Measurements from ENCODE around the gene TPRX2.
"Not testable (repeated sequence)": the region's sequence is repeated elsewhere in the genome, so short reads cannot be mapped to it uniquely, and the experiment has no call there.

Gene TPRX2

DNA sequence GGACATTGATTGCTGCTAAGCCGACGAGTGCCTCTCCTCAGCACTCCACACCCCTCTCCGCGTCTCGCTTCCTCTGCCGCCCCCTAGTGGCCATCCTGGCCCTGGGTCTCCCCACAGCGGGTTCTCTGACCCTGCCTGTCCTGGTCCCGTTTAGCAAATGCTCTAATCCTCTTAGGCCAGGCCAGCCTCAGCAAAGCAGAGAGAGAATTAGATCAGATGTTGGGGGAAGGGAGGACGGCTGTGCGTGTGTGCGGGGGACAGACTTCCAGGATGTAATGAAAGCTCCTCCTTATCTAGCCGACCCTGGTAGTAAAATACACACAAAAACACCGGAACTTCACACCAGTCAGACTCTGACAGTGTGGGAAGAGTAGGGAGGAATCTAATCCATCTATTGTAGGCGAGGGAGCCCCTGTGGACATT lies 4.5 kb downstream of the TPRX2 start:
- DNase-seq = peak; percentile 62

DNA sequence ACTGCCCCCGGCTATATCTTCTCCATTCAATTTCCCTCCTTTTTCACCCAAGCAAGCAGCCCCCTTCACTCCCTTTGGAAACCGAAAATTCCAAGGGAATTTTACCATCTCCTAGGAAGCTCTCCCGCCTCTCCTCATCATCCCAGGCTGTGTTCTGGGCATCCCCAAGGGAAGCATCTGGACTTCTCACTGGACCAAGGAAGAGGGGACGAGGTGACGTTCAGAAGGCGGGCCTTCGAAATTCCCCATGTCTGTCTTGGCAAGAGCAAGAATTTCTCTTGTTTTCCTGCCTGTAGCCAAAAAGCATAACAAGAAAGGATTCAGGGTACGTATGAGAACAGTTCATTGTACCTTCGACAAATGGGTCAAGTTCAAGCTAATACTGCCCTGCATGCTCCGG lies 6.1 kb downstream of the TPRX2 start:
- no peak for DNase-seq

DNA sequence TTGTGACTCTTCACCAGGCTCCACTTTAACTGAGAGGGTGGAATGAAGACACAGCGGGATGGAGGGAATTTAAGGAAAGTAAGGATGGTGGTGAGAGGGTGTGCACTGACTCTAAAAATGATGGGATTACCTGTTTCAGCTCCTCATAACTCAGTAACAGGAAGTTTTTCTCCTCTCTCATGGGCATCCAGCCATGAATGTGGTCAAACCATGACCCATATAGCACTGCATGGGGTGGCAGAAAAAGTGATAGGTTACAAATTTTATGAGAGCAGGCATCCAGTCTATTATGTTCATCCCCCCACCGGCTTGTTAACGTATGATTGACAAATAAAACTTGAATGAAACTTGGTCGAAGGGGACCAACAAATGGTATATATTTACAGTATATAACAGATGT lies 19.9 kb downstream of the TPRX2 start:
- no peak for DNase-seq

DNA sequence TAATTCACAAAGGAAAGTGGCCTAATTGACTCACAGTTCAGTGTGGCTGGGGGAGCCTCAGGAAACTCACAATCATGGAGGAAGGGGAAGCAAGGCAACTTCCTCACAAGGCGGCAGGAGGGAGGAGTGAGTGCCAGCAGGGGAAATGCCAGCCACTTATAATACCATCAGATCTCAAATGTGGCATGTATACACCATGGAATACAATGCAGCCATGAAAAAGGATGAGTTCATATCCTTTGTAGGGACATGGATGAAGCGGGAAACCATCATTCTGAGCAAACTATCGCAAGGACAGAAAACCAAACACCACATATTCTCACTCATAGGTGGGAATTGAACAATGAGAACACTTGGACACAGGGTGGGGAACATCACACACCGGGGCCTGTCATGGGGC lies 20.4 kb downstream of the TPRX2 start:
- not testable (repeated sequence) for DNase-seq

DNA sequence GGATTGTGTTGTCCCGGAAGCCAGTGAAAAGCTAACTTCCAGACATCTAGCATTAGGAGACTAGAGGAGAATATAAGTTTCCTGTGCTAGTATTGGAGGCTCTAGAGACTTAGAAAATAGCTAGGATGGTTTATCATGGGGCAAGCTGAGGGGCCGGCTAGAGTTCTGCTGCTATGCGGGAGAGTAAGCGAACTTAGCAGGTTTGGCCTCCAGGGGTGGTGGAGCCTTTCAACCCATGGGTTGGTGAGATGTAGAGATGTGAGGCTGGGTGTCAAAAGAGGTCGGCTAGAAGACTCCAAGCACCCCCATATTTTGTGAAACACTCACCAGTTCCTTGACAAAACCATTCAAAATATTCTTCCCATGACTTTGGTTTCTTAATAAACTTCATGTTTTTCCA lies 22.7 kb downstream of the TPRX2 start:
- DNase-seq = no peak

DNA sequence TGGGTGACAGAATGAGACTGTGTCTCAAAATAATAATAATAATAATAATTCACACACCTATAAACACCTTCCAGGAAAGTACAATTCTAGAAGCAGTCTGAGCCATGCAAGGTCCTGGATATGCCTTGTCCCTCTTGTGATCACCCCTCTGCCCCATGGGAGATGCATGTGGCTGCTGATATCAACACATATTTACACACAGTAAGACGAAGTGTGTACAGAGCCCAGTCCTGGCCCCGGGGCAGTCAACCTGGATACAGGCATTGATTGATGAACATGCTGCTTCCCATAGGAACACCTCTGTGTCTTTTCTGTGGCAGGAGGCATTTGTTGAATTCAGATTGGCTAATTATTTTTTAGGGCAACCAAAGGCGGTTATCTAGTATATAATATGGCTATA lies 23.9 kb downstream of the TPRX2 start:
- DNase-seq = no peak

DNA sequence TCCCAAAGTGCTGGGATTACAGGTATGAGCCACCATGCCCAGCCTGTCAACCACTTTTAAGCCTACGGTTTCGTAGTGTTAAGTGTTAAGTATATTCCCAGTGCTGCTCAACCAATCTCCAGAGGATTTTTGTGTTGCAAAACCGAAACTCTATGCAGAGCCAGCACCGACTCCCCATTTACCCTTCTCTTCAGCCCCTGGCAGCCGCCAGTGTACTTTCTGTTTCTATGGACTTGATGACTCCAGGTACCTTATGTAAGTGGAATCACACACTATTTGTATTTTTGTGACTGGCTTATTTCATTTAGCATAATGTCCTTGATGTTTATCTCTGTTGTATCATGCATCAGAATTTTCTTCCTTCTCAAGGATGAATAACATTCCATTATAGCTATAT lies 26.0 kb downstream of the TPRX2 start:
- DNase-seq = no peak

DNA sequence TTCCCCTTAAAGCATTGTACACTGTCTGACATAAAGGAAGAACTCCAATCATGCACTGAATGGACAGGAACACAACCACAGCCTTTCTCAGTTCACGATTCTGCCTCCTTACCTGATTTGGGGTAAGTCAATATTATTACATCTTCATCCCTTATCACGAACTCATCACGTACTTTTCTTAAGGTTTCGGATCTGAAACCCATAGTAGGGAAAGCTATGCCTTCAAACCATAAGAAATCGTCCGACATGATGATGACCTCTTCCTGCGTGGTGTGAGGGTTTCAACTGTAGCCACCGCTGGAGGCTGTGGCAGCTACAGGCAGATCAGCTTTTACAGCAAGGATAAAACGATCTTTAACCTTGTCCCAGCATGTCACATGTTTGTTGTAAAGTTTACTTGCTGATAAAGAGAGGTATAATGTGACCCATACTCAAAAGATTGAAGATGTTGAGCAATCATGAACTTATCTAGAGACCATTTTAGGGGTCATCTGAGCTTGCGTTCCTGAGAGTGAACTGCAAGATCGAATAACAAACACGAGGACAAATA lies 27.1 kb downstream of the TPRX2 start, which contains the start of gene SULT2A1:
Gene SULT2A1, minus strand, starts transcription at position 306 of the 550 bp plus-strand sequence. Its CDS starts 58 bp downstream, at position 248.
- DNase-seq = no peak

DNA sequence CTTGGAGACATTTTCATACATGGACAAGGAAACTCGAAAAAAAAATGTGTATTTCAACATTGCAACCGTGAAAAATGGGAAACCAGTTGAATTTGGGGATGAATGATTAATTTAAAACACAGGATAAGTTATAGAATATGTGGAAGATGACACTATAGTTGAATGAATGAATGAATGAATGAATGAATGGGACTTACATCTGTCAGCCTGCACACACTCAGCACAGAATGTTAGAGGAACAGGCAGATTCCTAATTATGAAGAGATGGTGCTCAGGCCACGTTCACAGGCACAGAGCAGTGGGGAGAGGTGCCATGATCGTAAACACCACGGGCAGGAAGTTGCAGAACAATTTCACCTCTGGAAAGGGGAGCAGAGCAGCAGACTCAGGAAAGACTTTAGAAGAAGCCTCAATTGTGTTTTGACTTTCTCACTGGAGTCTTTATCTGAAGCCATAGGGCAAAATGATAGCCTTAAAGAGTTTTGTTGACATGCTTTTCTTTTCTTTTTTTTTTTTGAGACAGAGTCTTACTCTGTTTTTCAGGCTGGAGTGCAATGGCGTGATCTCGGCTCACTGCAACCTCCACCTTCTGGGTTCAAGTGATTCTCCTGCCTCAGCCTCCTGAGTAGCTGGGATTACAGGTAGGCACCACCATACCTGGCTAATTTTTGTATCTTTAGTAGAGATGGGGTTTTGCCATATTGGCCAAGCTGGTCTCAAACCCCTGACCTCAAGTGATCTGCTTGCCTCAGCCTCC lies 32.0 kb downstream of the TPRX2 start:
- DNase-seq = no peak

DNA sequence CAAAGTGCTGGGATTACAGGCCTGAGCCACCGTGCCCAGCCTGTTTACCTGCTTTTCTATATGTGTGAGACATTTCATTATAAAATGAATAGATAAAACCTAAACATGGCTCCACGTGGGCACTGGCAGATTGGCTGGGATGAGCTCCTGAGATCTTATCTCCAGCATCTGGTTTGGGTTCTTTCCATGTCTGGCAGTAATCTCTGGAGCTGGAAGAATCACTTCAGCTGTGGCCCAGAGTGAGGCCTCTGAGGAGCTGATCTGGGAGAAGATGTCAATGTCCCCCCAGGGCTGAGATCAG lies 32.5 kb downstream of the TPRX2 start:
- no peak for DNase-seq

DNA sequence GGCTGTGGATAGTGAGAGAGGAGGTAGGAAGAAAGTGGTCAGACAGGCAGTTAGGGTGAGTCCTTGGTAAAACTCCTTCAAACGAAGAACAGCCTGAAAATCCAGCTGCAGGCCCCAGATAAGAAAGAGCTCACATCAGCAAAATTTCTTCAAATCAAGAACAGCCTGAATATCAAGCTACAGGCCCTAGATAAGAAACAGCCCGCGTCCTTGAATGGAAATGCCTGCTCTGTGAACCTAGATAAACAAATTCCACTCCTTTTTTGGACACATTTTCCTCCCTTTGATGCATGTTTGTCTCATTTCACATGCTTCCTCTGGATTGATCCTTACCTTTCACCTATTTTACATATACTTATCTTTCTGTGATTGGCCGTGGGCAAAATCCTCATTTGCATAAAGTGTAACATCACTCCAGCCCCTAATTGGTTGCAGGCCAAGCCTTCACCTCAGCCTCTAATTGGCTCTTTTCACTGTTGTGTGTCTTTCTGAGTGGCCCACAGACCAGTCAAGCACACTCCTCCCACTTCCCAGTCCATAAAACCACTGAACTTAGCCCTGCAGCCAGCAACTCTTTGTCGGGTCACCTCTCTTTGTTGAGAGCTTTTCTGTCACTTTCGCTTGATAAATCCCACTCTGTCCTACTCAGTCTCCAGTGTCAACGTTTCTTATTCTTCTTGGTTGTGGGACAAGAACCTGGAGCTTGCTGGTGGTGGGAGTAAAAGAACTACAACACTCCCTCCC lies 33.1 kb downstream of the TPRX2 start:
- no peak for DNase-seq

DNA sequence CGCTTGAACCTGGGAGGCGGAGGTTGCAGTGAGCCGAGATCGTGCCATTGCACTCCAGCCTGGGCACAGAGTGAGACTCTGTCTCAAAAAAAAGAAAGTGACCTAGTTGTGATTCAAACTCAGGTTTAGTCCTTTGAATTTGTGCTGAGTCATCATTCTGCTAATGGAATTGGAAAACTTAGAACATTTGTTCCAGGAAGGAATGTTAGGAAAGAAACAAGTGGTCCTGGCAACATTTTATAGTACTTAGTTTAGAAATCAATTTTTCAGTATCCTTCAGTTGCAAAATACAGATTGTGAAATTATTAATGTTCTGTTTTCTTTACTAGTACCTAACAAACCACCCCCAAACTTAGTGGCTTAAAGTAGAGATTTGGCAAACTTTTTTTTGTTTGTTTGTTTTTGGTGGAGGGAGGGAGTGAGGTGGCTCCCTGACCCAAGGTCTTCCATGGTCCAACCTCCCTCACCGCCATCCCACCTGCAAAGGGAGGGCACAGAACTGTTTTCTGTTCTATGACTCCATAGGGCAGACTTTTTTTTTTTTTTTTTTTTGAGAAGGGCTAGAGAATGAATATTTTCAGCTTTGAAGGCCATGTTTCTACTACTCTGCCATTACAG lies 36.2 kb downstream of the TPRX2 start:
- no peak for DNase-seq

DNA sequence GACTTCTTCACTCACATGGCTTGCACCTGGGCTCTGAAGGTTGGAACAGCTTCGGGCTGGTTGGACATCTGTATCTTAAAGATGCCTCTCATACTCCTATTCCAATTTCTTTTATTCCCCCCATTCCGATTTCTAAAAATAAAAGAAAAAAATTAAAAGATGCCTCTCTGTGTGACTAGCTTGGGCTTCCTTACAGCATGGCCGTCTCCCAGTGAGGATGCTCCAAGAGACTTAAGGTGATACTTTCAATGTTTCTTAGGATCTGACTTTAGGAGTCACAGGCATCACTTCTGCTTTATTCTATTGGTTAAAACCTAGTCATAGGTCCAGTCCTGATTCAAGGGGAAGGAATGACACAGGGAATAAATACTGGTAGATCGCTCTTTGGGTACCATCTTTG lies 37.0 kb downstream of the TPRX2 start:
- no peak for DNase-seq

DNA sequence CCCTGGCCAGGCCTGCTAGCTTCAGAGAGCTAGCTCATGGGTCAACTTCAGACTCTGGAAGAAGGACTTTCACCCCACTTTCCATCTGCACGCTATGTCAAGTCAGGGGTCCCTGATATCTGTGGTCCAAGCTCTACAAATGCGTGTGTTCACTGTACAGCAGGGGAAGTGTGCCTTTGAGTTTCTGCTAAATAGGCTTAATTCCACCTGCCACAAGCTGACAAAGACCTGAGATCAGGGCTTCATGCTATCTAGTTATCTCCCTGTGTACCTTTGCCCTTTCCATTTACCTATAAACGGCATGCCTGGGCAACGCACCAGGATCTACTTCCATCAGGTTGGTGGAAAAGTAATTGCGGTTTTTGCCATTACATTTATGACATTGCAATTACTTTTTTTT lies 37.7 kb downstream of the TPRX2 start:
- DNase-seq = no peak

DNA sequence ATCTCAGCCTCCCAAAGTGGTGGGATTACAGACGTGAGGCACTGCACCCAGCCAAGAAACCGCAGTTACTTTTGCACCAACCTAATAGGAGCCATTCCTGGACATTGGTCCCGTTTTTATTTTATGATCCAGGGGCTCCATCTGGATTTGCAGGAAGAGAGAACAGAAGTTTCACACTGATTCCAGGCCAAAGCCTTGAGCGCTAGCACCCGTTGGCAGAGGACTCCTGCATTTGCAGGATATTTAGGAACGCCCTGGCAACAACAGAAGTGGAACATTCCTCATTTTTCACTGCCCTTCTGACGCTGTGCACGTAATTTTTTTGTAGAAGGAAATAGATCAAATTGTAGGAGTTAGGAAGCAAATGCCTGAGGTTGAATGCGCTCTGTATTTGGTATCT lies 38.8 kb downstream of the TPRX2 start:
- DNase-seq = no peak

DNA sequence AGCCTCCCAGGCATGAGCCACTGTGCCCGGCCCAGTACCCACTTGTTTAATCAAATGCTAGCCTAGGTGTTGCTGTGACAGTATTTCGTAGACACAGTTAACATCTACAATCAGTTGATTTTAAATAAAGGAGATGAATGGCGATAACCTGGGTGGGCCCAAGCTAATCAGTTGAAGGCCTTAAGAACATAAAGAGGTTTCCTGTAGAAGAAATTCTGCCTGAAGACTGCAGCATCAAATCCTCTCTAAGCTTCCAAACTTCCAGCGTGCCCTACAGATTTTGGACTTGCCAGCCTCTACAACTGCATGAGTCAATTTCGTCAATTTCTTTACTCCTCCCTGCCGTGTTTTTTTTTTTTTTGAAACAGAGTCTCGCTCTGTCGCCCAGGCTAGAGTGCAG lies 40.3 kb downstream of the TPRX2 start:
- no peak for DNase-seq

DNA sequence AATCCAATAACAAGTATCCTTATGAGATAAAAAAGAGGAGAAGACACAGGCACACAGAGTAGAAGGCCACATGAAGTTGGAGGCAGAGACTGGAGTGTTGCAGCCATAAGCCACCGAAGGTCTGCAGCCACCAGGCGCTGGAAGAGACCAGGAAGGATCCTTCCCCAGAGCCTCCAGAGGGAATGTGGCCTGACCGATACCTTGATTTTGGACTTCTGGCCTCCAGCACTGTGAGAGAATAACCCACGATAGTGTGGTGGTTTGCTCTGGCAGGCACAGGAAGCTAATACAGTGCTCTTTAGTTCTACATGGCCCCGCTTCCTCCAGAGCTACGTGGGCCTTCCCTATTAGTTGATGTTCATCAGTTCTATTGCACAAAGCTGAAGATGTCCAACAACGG lies 42.3 kb downstream of the TPRX2 start:
- no peak for DNase-seq

DNA sequence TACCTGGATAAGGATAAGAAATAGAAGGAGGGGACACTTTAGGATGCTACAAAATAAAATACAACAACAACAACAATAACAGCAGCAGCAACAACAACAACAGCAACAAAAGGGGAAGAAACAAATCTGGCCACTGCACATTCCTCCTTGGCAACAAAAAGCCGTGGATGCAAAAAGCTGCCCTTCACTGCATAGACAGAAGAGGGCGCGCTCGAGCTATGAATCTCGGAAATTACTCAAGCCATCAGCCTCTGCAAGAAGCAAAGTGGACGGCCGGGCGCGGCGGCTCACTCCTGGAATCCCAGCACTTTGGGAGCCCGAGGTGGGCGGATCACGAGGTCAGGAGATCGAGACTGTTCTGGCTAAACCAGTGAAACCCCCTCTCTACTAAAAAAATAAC lies 50.3 kb downstream of the TPRX2 start:
- DNase-seq = not testable (repeated sequence)

DNA sequence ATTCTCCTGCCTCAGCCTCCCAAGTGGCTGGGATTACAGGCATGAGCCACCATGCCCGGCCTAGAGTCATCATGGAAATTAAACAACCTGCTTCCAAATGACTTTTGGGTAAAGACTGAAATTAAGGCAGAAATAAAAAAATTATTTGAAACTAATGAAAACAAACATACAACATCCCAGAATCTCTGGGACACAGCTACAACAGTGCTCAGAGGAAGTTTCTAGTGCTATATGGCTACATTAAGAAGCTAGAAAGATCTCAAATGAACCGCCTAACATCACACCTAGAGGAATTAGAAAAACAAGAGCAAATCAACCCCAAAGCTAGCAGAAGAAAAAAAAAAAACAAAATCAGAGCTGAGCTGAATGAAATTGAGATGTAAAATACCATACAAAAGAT lies 51.2 kb downstream of the TPRX2 start:
- not testable (repeated sequence) for DNase-seq
